ENCODE measurements around the gene SMPDL3B. TPM values are rescaled to one million over a fixed set of nuclear protein-coding genes. Genes with fewer than 3 reads are reported as not detected.

Gene SMPDL3B
- total and polyA plus RNA-seq, 2 donors from 2014 or later = 5.9 to 9.7 TPM

- peaks cover 0 to 30% (median 17%) of the 10 kb centered on the region in 3 donors for H3K36me3 ChIP-seq (ENCODE audit: control insufficient read depth in 2 of 3, insufficient read depth in 3 of 3, low read length in 3 of 3)
- intact Hi-C loops (cut with DNase I) = loop anchor here (10.0 kb wide), 1 partner anchor 120 kb away; no protein-coding TSS in a partner anchor
- H3K9me3 ChIP-seq (ENCODE audit: control insufficient read depth in 2 of 3, insufficient read depth in 1 of 3, low read length in 3 of 3) = no peaks in the 10 kb centered on the region
- no peaks in the 10 kb centered on the region for H3K27me3 ChIP-seq (ENCODE audit: control insufficient read depth, insufficient read depth, low read length)
- H3K9ac ChIP-seq (ENCODE audit: low read length in 3 of 3) = no peak overlapping the region
- H3K27ac ChIP-seq (ENCODE audit: low read depth in 2 of 2, low read length in 2 of 2) = no peak overlapping the region
- peaks cover 0 to 2% (median 0%) of the 10 kb centered on the region in 3 donors for H3K4me1 ChIP-seq (ENCODE audit: control insufficient read depth in 2 of 3, insufficient read depth in 2 of 3, low read depth in 1 of 3, low read length in 3 of 3)
- TF ChIP-seq, protein P1, sequence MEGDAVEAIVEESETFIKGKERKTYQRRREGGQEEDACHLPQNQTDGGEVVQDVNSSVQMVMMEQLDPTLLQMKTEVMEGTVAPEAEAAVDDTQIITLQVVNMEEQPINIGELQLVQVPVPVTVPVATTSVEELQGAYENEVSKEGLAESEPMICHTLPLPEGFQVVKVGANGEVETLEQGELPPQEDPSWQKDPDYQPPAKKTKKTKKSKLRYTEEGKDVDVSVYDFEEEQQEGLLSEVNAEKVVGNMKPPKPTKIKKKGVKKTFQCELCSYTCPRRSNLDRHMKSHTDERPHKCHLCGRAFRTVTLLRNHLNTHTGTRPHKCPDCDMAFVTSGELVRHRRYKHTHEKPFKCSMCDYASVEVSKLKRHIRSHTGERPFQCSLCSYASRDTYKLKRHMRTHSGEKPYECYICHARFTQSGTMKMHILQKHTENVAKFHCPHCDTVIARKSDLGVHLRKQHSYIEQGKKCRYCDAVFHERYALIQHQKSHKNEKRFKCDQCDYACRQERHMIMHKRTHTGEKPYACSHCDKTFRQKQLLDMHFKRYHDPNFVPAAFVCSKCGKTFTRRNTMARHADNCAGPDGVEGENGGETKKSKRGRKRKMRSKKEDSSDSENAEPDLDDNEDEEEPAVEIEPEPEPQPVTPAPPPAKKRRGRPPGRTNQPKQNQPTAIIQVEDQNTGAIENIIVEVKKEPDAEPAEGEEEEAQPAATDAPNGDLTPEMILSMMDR (IDR thresholded peaks at IDR 0.05; ENCODE audit: borderline replicate concordance, extremely low read depth, insufficient read depth) = no peak
- no peak for FAIRE-seq
- no peak overlapping the region for H3K4me3 ChIP-seq (ENCODE audit: low read length in 3 of 3)
- DNase-seq = no peak
Observed at GRCh38 chr1:27974417-27974781, 39.6 kb downstream of the SMPDL3B start.

- FAIRE-seq (no peak), DNase-seq (peak in 2 of 5 donors; percentile 53 to 54)
- TF ChIP-seq, protein P1 (IDR thresholded peaks at IDR 0.05; ENCODE audit: borderline replicate concordance, extremely low read depth, insufficient read depth) = peak; percentile 20
- no peak overlapping the region for H3K4me3 ChIP-seq (ENCODE audit: low read length in 3 of 3)
- no peaks in the 10 kb centered on the region for H3K27me3 ChIP-seq (ENCODE audit: control insufficient read depth, insufficient read depth, low read length)
- no peaks in the 10 kb centered on the region for H3K4me1 ChIP-seq (ENCODE audit: control insufficient read depth in 2 of 3, insufficient read depth in 2 of 3, low read depth in 1 of 3, low read length in 3 of 3)
- H3K36me3 ChIP-seq (ENCODE audit: control insufficient read depth in 2 of 3, insufficient read depth in 3 of 3, low read length in 3 of 3) = peaks cover 0 to 14% (median 6%) of the 10 kb centered on the region in 3 donors
- H3K9ac ChIP-seq (ENCODE audit: low read length in 3 of 3) = no peak overlapping the region
- no peaks in the 10 kb centered on the region for H3K9me3 ChIP-seq (ENCODE audit: control insufficient read depth in 2 of 3, insufficient read depth in 1 of 3, low read length in 3 of 3)
- intact Hi-C loops (cut with DNase I) = loop anchor here (10.0 kb wide), 1 partner anchor 125 kb away; no protein-coding TSS in a partner anchor
- H3K27ac ChIP-seq (ENCODE audit: low read depth in 2 of 2, low read length in 2 of 2) = no peak overlapping the region
Observed at GRCh38 chr1:27979151-27979858, 44.5 kb downstream of the SMPDL3B start.

DNA sequence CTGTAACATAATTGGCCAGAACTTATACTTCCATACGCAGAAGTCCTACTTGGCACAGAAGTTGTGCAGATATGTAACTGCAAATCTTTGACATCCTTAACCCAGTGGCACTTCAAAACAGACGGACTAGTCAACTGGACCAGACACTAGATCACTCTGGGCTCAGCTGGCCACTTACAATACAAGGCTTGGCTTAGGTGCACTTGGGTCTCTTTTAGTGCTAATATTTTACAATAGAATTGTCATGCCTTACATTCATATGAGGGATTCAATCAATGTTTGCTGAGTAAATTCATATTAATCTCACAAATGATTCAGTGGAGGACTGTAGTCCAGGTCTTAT is 45.0 kb downstream of the SMPDL3B start:
- FAIRE-seq = no peak
- DNase-seq = no peak
- Histone ChIP-seq H3K9ac (ENCODE audit: low read length in 3 of 3) (no peak overlapping the region), H3K4me1 (ENCODE audit: control insufficient read depth in 2 of 3, insufficient read depth in 2 of 3, low read depth in 1 of 3, low read length in 3 of 3) (no peaks in the 10 kb centered on the region), H3K4me3 (ENCODE audit: low read length in 3 of 3) (no peak overlapping the region), H3K27me3 (ENCODE audit: control insufficient read depth, insufficient read depth, low read length) (no peaks in the 10 kb centered on the region), H3K36me3 (ENCODE audit: control insufficient read depth in 2 of 3, insufficient read depth in 3 of 3, low read length in 3 of 3) (peaks cover 0 to 11% (median 6%) of the 10 kb centered on the region in 3 donors), H3K9me3 (ENCODE audit: control insufficient read depth in 2 of 3, insufficient read depth in 1 of 3, low read length in 3 of 3) (no peaks in the 10 kb centered on the region), H3K27ac (ENCODE audit: low read depth in 2 of 2, low read length in 2 of 2) (no peak overlapping the region)
- intact Hi-C loops (cut with DNase I) = loop anchor here (10.0 kb wide), 1 partner anchor 125 kb away; no protein-coding TSS in a partner anchor
- TF ChIP-seq, protein P1 (IDR thresholded peaks at IDR 0.05; ENCODE audit: borderline replicate concordance, extremely low read depth, insufficient read depth) = no peak

Data from kidney (tissue), 14 donors.